HL-60 (cell line): Measurements from ENCODE around the gene PTPN23.
A peak's percentile ranks its signal among the peaks of the same experiment; 100 is the strongest.

Experiments used
- DNase-seq, 2 experiments: peaks; one replicate each; pipeline ENCODE4 v3.0.0-alpha.2; 2010 to 2020; ENCODE audit warnings: low read depth in 1 of 2, low spot score in 1 of 2
- H3K27ac ChIP-seq: fragments of 250-450 bp; sonication (Bioruptor Pico); replicated peaks from 2 replicates; pipeline ENCODE4 v1.5.1; 2020; ENCODE audit warnings: mild to moderate bottlenecking, moderate library complexity
- H3K27me3 ChIP-seq: fragments of 250-450 bp; sonication (Bioruptor Pico); 2 replicates; pipeline ENCODE4 v1.5.1; 2021; ENCODE audit warnings: mild to moderate bottlenecking, moderate library complexity; ENCODE audit not compliant: insufficient read depth, poor library complexity, severe bottlenecking
- H3K4me3 ChIP-seq: replicated peaks from 2 replicates; pipeline ENCODE4 v1.5.1; 2011; ENCODE audit warnings: mild to moderate bottlenecking, control low read depth, low read length; ENCODE audit not compliant: insufficient read depth
- GABPA ChIP-seq: IDR thresholded peaks from 2 replicates; pipeline ENCODE4 v1.6.1; 2012; ENCODE audit warnings: low read depth
- POLR2AphosphoS5 ChIP-seq: IDR thresholded peaks from 2 replicates; pipeline ENCODE4 v1.6.1; 2012; ENCODE audit warnings: low read depth
- SPI1 ChIP-seq: IDR thresholded peaks from 2 replicates; pipeline ENCODE4 v1.6.1; 2012; ENCODE audit warnings: low read depth, mild to moderate bottlenecking, borderline replicate concordance
- TF ChIP-seq, protein P1 (sequence below): IDR thresholded peaks from one replicate; pipeline ENCODE4 v1.5.1; 2011; ENCODE audit warnings: low read length, control low read depth, inconsistent platforms; ENCODE audit not compliant: insufficient read depth
- TF ChIP-seq, protein P2 (sequence below): IDR thresholded peaks from 2 replicates; pipeline ENCODE4 v1.6.1; 2012; ENCODE audit warnings: low read depth; ENCODE audit not compliant: insufficient replicate concordance

The PTPN23 gene

DNA sequence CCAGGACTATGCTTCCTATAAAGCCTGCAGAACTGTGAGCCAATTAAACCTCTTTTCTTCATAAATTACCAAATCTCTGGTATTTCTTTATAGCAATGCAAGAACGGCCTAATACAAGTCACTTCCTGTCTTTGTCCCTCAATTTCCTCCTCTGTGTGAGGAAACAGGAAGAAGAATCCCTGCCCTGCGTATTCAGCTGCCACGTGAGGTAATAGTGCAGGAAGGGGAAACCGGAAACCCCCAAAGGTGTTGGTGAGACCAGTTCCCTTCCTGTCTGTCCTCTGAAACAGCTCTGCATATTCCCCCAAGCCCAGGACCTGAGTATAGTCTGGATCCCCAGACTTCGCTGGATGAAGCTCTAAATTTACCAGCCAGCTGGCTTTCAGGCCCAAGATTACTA, 18.1 kb upstream of the PTPN23 start:
- Histone ChIP-seq H3K27me3 (no peaks in the 10 kb centered on the region), H3K4me3 (no peak overlapping the region), H3K27ac (peak overlapping the region; percentile 40; the same call in 1 of the 2 replicates)
- DNase-seq, result peak; percentile 80 to 91
- TF ChIP-seq SPI1, result peak; percentile 70; the same call in 1 of the 2 replicates
- TF ChIP-seq GABPA, result peak; percentile 71
- TF ChIP-seq, protein P1, sequence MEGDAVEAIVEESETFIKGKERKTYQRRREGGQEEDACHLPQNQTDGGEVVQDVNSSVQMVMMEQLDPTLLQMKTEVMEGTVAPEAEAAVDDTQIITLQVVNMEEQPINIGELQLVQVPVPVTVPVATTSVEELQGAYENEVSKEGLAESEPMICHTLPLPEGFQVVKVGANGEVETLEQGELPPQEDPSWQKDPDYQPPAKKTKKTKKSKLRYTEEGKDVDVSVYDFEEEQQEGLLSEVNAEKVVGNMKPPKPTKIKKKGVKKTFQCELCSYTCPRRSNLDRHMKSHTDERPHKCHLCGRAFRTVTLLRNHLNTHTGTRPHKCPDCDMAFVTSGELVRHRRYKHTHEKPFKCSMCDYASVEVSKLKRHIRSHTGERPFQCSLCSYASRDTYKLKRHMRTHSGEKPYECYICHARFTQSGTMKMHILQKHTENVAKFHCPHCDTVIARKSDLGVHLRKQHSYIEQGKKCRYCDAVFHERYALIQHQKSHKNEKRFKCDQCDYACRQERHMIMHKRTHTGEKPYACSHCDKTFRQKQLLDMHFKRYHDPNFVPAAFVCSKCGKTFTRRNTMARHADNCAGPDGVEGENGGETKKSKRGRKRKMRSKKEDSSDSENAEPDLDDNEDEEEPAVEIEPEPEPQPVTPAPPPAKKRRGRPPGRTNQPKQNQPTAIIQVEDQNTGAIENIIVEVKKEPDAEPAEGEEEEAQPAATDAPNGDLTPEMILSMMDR, result no peak
- TF ChIP-seq, protein P2, sequence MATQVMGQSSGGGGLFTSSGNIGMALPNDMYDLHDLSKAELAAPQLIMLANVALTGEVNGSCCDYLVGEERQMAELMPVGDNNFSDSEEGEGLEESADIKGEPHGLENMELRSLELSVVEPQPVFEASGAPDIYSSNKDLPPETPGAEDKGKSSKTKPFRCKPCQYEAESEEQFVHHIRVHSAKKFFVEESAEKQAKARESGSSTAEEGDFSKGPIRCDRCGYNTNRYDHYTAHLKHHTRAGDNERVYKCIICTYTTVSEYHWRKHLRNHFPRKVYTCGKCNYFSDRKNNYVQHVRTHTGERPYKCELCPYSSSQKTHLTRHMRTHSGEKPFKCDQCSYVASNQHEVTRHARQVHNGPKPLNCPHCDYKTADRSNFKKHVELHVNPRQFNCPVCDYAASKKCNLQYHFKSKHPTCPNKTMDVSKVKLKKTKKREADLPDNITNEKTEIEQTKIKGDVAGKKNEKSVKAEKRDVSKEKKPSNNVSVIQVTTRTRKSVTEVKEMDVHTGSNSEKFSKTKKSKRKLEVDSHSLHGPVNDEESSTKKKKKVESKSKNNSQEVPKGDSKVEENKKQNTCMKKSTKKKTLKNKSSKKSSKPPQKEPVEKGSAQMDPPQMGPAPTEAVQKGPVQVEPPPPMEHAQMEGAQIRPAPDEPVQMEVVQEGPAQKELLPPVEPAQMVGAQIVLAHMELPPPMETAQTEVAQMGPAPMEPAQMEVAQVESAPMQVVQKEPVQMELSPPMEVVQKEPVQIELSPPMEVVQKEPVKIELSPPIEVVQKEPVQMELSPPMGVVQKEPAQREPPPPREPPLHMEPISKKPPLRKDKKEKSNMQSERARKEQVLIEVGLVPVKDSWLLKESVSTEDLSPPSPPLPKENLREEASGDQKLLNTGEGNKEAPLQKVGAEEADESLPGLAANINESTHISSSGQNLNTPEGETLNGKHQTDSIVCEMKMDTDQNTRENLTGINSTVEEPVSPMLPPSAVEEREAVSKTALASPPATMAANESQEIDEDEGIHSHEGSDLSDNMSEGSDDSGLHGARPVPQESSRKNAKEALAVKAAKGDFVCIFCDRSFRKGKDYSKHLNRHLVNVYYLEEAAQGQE, result no peak
- TF ChIP-seq POLR2AphosphoS5, result no peak

DNA sequence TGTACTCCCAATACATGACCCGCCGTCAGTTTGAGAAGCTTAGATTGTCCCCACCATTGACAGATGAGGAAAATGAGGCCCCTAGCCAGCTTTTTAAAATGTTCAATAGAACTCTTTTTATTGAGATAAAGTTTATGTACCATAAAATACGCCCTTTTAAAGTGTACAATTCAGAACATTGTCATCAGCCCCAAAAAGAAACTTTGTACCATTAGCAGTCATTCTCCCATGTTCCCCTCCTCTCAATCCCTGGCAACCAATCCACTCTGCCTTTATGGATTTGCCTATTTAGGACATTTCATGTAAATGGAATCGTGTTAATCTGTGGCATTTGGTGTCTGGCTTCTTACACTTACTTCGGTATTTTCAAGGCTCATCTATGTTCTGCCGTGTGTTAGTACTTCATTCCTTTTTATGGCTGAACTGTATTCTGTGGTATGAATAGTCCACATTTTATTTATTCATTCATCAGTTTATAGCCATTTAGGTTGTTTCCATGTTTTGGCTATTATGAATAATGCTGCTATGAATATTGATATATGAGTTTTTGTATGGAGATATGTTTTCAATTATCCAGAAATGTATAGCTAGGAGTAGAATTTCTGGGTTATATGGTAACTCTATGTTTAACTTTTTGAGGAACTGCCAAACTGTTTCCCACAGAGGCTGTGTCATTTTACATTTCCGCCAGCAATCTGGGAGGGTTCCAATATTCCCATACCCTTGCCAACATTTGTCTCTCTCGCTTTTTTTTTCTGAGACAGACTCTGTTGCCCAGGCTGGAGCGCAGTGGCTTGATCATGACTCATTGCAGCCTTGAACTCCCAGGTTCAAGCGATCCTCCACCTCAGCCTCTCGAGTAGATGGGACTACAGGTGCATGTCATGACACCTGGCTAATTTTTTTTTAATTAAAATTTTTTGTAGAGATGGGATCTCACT, 15.3 kb upstream of the PTPN23 start:
- DNase-seq, result no peak
- TF ChIP-seq, protein P1, result no peak
- TF ChIP-seq POLR2AphosphoS5, result no peak
- TF ChIP-seq SPI1, result peak; percentile 19; the same call in 1 of the 2 replicates
- TF ChIP-seq, protein P2, result no peak
- TF ChIP-seq GABPA, result no peak
- Histone ChIP-seq H3K27me3 (no peaks in the 10 kb centered on the region), H3K27ac (no peak overlapping the region), H3K4me3 (no peak overlapping the region)

DNA sequence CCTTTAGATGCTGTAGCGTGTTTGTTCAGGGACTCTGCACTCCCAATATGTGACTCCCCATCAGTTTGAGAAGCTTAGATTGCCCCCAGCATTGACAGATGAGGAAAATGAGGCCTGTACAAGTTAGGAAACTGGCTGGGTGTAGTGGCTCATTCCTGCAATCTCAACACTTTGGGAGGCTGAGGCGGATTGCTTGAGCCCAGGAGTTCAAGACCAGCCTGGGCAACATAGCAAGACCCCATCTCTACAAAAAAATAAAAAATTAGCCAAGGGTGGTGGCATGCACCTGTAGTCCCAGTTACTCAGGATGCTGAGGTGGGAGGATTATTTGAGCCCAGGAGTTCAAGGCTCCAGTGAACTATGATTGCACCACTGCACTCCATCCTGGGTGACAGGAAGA, 14.0 kb upstream of the PTPN23 start:
- TF ChIP-seq POLR2AphosphoS5, result no peak
- TF ChIP-seq GABPA, result no peak
- no peak for TF ChIP-seq SPI1
- TF ChIP-seq, protein P2, result no peak
- TF ChIP-seq, protein P1, result no peak
- no peaks in the 10 kb centered on the region for H3K27me3 ChIP-seq
- no peak overlapping the region for H3K4me3 ChIP-seq
- H3K27ac ChIP-seq, result no peak overlapping the region
- no peak for DNase-seq
